ENCODE measurements around the gene SLC25A21.

Gene SLC25A21

GRCh38 chr14:36773558-36773957 lies 398.8 kb downstream of the SLC25A21 start:
- DNase-seq (ENCODE audit: low spot score) = no peak
- no peak for TF ChIP-seq CTCF (IDR thresholded peaks at IDR 0.05; ENCODE audit: extremely low read depth, insufficient read depth, missing control alignments)
- in situ Hi-C loops (cut with MboI; ENCODE audit: low pct_unique_long_range_greater_than_20kb, low sequenced_read_pairs, unreplicated experiment) = no loop called here

GRCh38 chr14:36773136-36773540 lies 399.3 kb downstream of the SLC25A21 start:
- no peak for DNase-seq (ENCODE audit: low spot score)
- in situ Hi-C loops (cut with MboI; ENCODE audit: low pct_unique_long_range_greater_than_20kb, low sequenced_read_pairs, unreplicated experiment) = no loop called here
- no peak for TF ChIP-seq CTCF (IDR thresholded peaks at IDR 0.05; ENCODE audit: extremely low read depth, insufficient read depth, missing control alignments)

- TF ChIP-seq CTCF (IDR thresholded peaks at IDR 0.05; ENCODE audit: extremely low read depth, insufficient read depth, missing control alignments) = no peak
- no peak for DNase-seq (ENCODE audit: low spot score)
- in situ Hi-C loops (cut with MboI; ENCODE audit: low pct_unique_long_range_greater_than_20kb, low sequenced_read_pairs, unreplicated experiment) = no loop called here
Observed at GRCh38 chr14:36771028-36771640, 401.3 kb downstream of the SLC25A21 start.

DNA sequence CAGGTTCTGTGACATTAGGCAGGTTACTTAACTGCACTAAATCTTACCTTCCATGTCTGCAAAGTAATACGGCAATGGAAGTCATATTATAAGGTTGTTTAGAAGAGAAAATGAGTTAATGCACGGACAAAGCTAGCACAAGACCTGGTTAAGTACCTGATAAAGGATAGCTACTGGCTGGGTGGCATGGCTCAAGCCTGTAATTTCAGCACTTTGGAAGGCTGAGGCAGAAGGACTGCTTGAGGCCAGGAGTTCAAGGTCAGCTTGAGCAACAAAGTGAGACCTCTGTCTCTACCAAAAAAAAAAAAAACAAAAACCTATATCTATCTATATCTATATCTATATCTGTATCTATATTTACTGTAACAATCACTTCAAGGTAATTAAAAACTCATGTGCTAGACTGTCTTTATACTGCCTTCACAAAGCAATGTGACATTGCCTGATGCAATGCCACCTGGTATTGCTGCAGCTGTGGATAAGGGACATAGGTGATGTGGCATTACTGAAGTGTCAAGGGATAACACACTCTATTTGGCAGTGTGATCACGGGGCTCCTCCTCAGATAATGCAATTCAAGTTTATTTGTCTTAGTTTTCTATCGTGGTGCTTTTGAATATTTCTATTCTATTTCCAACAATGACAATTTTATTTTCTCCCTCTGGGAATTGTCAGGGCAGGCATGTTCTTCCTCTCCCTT lies 403.6 kb downstream of the SLC25A21 start:
- in situ Hi-C loops (cut with MboI; ENCODE audit: low pct_unique_long_range_greater_than_20kb, low sequenced_read_pairs, unreplicated experiment) = no loop called here
- no peak for TF ChIP-seq CTCF (IDR thresholded peaks at IDR 0.05; ENCODE audit: extremely low read depth, insufficient read depth, missing control alignments)
- DNase-seq (ENCODE audit: low spot score) = no peak

- TF ChIP-seq CTCF (IDR thresholded peaks at IDR 0.05; ENCODE audit: extremely low read depth, insufficient read depth, missing control alignments) = no peak
- in situ Hi-C loops (cut with MboI; ENCODE audit: low pct_unique_long_range_greater_than_20kb, low sequenced_read_pairs, unreplicated experiment) = no loop called here
- DNase-seq (ENCODE audit: low spot score) = no peak
Observed at GRCh38 chr14:36767603-36768281, 404.7 kb downstream of the SLC25A21 start.

DNA sequence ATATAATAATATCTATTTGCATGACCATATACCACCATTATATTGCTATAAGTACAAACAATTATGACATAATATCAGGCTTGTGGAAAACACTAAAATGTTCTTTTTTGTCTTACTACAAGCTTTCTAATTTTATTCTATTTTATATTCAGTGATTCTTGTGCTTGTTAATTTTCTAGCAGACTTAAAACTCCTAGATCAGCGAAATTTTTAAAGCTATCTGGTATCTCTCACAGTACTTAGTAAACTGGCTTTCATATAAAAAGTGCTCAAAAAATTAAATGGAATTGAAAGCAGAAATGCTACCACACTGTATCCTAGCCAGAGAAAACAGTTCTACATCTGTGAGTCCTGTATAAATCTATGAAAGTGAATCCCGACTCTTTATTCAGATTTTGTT lies 405.4 kb downstream of the SLC25A21 start:
- in situ Hi-C loops (cut with MboI; ENCODE audit: low pct_unique_long_range_greater_than_20kb, low sequenced_read_pairs, unreplicated experiment) = no loop called here
- no peak for TF ChIP-seq CTCF (IDR thresholded peaks at IDR 0.05; ENCODE audit: extremely low read depth, insufficient read depth, missing control alignments)
- no peak for DNase-seq (ENCODE audit: low spot score)
